Panc1 (cell line): ENCODE data around the gene TMPRSS5.

Experiments
- CTCF ChIP-seq: fragments of 450-650 bp; IDR thresholded peaks from 2 replicates; pipeline ENCODE4 v1.5.1; 2017; ENCODE audit warnings: mild to moderate bottlenecking
- POLR2AphosphoS5 ChIP-seq: IDR thresholded peaks from 2 replicates; pipeline ENCODE4 v1.6.1; 2012; ENCODE audit warnings: mild to moderate bottlenecking, low read depth, low read length, moderate library complexity
- REST ChIP-seq, 2 experiments: IDR thresholded peaks; 2 replicates each; pipeline ENCODE4 v1.6.1; 2011 to 2012; ENCODE audit warnings: low read depth in 2 of 2, control low read depth in 1 of 2, low read length in 1 of 2, mild to moderate bottlenecking in 1 of 2, moderate library complexity in 1 of 2; ENCODE audit not compliant: insufficient read depth in 1 of 2
- SIN3A ChIP-seq: IDR thresholded peaks from 2 replicates; pipeline ENCODE4 v1.6.1; 2012; ENCODE audit warnings: low read depth, mild to moderate bottlenecking, low read length, moderate library complexity, borderline replicate concordance; ENCODE audit not compliant: insufficient read depth
- TCF7L2 ChIP-seq: IDR thresholded peaks from 2 replicates; pipeline ENCODE4 v1.6.1; 2011; ENCODE audit warnings: mild to moderate bottlenecking, low read depth, low read length, inconsistent platforms

- TF ChIP-seq POLR2AphosphoS5 (no peak), CTCF (no peak), REST (IDR thresholded peaks at IDR 0.05; ENCODE audit: insufficient read depth in 1 of 2, low read depth in 2 of 2, low read length in 1 of 2) (no peak), TCF7L2 (no peak), SIN3A (no peak)
These were observed 9.2 kb upstream of the TMPRSS5 start for GRCh38 chr11:113715273-113715672.
